PC-3 (cell line): ENCODE measurements around the gene MBNL1. TPM values are rescaled to one million over a fixed set of nuclear protein-coding genes. Genes with fewer than 3 reads are reported as not detected.

Source experiments
- ATAC-seq: fragments of 200-7000 bp; cut with Tn5 transposase; 2 replicates; pipeline ENCODE4 v1.9.1; 2020; ENCODE audit warnings: mild to moderate bottlenecking, moderate library complexity
- BruUV-seq: library from RNA; stranded (reverse); fragments of 400-500 nt; replicated peaks from 2 replicates; lab custom pipeline; 2021; lab: Mats Ljungman, UMichigan
- CTCF ChIA-PET: fragments of 300-600 bp; sonication (Branson Sonifier 250); formaldehyde crosslinking; loops from one replicate; lab custom pipeline; 2022; ENCODE audit warnings: antibody characterized with exemption; lab: Charles Lee
- POLR2A ChIA-PET: fragments of 300-600 bp; sonication (Branson Sonifier 250); formaldehyde crosslinking; loops from one replicate; lab custom pipeline; 2022; ENCODE audit warnings: antibody characterized with exemption; ENCODE audit not compliant: unreplicated experiment; lab: Charles Lee
- DNase-seq: peaks from one replicate; pipeline ENCODE4 v3.0.0-alpha.2; 2015
- H2AFZ ChIP-seq: fragments of 300-600 bp; sonication (generic); 2 replicates; pipeline ENCODE4 v1.6.0; 2016; ENCODE audit warnings: antibody characterized with exemption, low read length
- H3F3A ChIP-seq: fragments of 300-600 bp; sonication (generic); one replicate; pipeline ENCODE4 v1.6.0; 2017; ENCODE audit warnings: antibody characterized with exemption, low read length, control low read depth, mild to moderate bottlenecking; ENCODE audit not compliant: unreplicated experiment
- H3K27ac ChIP-seq: fragments of 300-600 bp; sonication (generic); 2 replicates; pipeline ENCODE4 v1.5.1; 2016; ENCODE audit warnings: mild to moderate bottlenecking, low read length
- H3K27me3 ChIP-seq: fragments of 300-600 bp; sonication (generic); 2 replicates; pipeline ENCODE4 v1.6.1; 2016; ENCODE audit warnings: low read length, mixed read lengths
- H3K36me3 ChIP-seq: fragments of 300-600 bp; sonication (generic); 2 replicates; pipeline ENCODE4 v1.6.1; 2016; ENCODE audit warnings: low read depth, mixed run types, low read length, mixed read lengths
- H3K4me1 ChIP-seq: fragments of 300-600 bp; sonication (generic); 2 replicates; pipeline ENCODE4 v1.5.1; 2016; ENCODE audit warnings: low read length; ENCODE audit not compliant: insufficient read depth
- H3K4me2 ChIP-seq: fragments of 300-600 bp; sonication (generic); 2 replicates; pipeline ENCODE4 v1.6.0; 2016; ENCODE audit warnings: low read length
- H3K4me3 ChIP-seq: fragments of 300-600 bp; sonication (generic); 2 replicates; pipeline ENCODE4 v1.5.1; 2016; ENCODE audit warnings: mild to moderate bottlenecking, low read length, mixed read lengths
- H3K79me2 ChIP-seq: fragments of 300-600 bp; sonication (generic); 2 replicates; pipeline ENCODE4 v1.6.1; 2017; ENCODE audit warnings: low read length, mixed read lengths
- H3K9ac ChIP-seq: fragments of 300-600 bp; sonication (generic); 2 replicates; pipeline ENCODE4 v1.6.0; 2016; ENCODE audit warnings: mild to moderate bottlenecking, low read length
- H3K9me2 ChIP-seq: fragments of 300-600 bp; sonication (generic); replicated peaks from 2 replicates; pipeline ENCODE4 v1.6.1; 2016; ENCODE audit warnings: mixed run types, low read length, mixed read lengths
- H3K9me3 ChIP-seq: fragments of 300-600 bp; sonication (generic); 2 replicates; pipeline ENCODE4 v1.6.1; 2016; ENCODE audit warnings: low read length, mixed read lengths
- H4K20me1 ChIP-seq: fragments of 300-600 bp; sonication (generic); 2 replicates; pipeline ENCODE4 v1.6.1; 2016; ENCODE audit warnings: low read length, mixed read lengths
- CTCF ChIP-seq: fragments of 300-600 bp; sonication (generic); conservative IDR thresholded peaks from 2 replicates; pipeline ENCODE4 v1.5.1; 2017; ENCODE audit warnings: antibody characterized with exemption, low read depth, mild to moderate bottlenecking, low read length
- EZH2 ChIP-seq: fragments of 300-600 bp; sonication (generic); IDR thresholded peaks from one replicate; pipeline ENCODE4 v1.6.1; 2017; ENCODE audit warnings: antibody characterized with exemption, mild to moderate bottlenecking, low read length; ENCODE audit not compliant: unreplicated experiment
- EZH2phosphoT487 ChIP-seq: fragments of 300-600 bp; sonication (generic); IDR thresholded peaks from 2 replicates; pipeline ENCODE4 v1.6.1; 2018; ENCODE audit warnings: mild to moderate bottlenecking, antibody characterized with exemption, low read length, borderline replicate concordance
- intact Hi-C: fragments of 100-400 bp; cut with micrococcal nuclease; formaldehyde crosslinking; loops from 2 replicates; pipeline ENCODE4 v1.9.0; 2023
- total RNA-seq: library from RNA; depleted of rRNA; stranded (reverse); fragments of >200 nt; gene quantifications from 2 replicates; pipeline ENCODE4 v1.2.3, GENCODE V29; 2014

The MBNL1 gene
- total RNA-seq, 1 experiment from 2014 or later, result 161 TPM

GRCh38 chr3:152298393-152299248, 29.9 kb downstream of the MBNL1 start:
- Histone ChIP-seq H3K4me1 (peaks cover 39% of the 10 kb centered on the region), H3K9me2 (no peaks in the 10 kb centered on the region), H3K27me3 (no peaks in the 10 kb centered on the region), H4K20me1 (peaks cover 7% of the 10 kb centered on the region; the same call in 1 of the 2 replicates), H3K36me3 (peaks cover 22% of the 10 kb centered on the region), H3K27ac (peak overlapping the region; percentile 73), H3K4me2 (peak overlapping the region; percentile 60), H2AFZ (peak overlapping the region; percentile 24; the same call in 1 of the 2 replicates), H3K9ac (peak overlapping the region; percentile 53), H3K79me2 (peaks cover 100% of the 10 kb centered on the region), H3F3A (no peaks in the 10 kb centered on the region), H3K4me3 (peak overlapping the region; percentile 29; the same call in 1 of the 2 replicates), H3K9me3 (no peaks in the 10 kb centered on the region)
- no peak for TF ChIP-seq EZH2
- TF ChIP-seq CTCF, result no peak
- no peak for TF ChIP-seq EZH2phosphoT487
- DNase-seq (peak; percentile 73), ATAC-seq (peak; percentile 60)
- CTCF ChIA-PET, result interaction anchor here (0.7 kb wide), 1 partner anchor 39 kb away, joined by 4 read pairs; no protein-coding TSS in a partner anchor
- POLR2A ChIA-PET, result no interaction called here
- intact Hi-C loops, result loop anchor here (2.0 kb wide), 1 partner anchor 272 kb away; no protein-coding TSS in a partner anchor
- no TSS peak for BruUV-seq

GRCh38 chr3:152299249-152299976, 30.7 kb downstream of the MBNL1 start:
- no peaks in the 10 kb centered on the region for H3K27me3 ChIP-seq
- peak overlapping the region; percentile 24; the same call in 1 of the 2 replicates for H2AFZ ChIP-seq
- ATAC-seq, result no peak; the same call in 1 of the 2 replicates
- intact Hi-C loops, result loop anchor here (2.0 kb wide), 1 partner anchor 273 kb away; no protein-coding TSS in a partner anchor
- DNase-seq, result no peak
- H3K9me2 ChIP-seq, result no peaks in the 10 kb centered on the region
- peak overlapping the region; percentile 60 for H3K4me2 ChIP-seq
- no peaks in the 10 kb centered on the region for H3K9me3 ChIP-seq
- H3K36me3 ChIP-seq, result peaks cover 22% of the 10 kb centered on the region
- TSS peak; percentile 31 for BruUV-seq
- H3K4me3 ChIP-seq, result peak overlapping the region; percentile 29; the same call in 1 of the 2 replicates
- peaks cover 45% of the 10 kb centered on the region for H3K4me1 ChIP-seq
- TF ChIP-seq EZH2phosphoT487, result no peak
- no peak for TF ChIP-seq CTCF
- no peak for TF ChIP-seq EZH2
- no peaks in the 10 kb centered on the region for H3F3A ChIP-seq
- H3K27ac ChIP-seq, result peak overlapping the region; percentile 73; the same call in 1 of the 2 replicates
- H4K20me1 ChIP-seq, result peaks cover 6% of the 10 kb centered on the region; the same call in 1 of the 2 replicates
- POLR2A ChIA-PET, result no interaction called here
- CTCF ChIA-PET, result no interaction called here
- H3K9ac ChIP-seq, result no peak overlapping the region
- H3K79me2 ChIP-seq, result peaks cover 100% of the 10 kb centered on the region
